H1 (cell line): Measurements from ENCODE around the gene SLC1A1. TPM values are rescaled to one million over a fixed set of nuclear protein-coding genes. Genes with fewer than 3 reads are reported as not detected.

ENCODE experiments used
- CTCF ChIA-PET: fragments of 300-600 bp; sonication (Branson Sonifier 250); formaldehyde crosslinking; loops from one replicate; lab custom pipeline; 2021; ENCODE audit not compliant: partially characterized antibody; lab: Charles Lee
- POLR2A ChIA-PET: fragments of 300-600 bp; sonication (Branson Sonifier 250); formaldehyde crosslinking; loops from one replicate; lab custom pipeline; 2021; ENCODE audit warnings: inconsistent platforms; ENCODE audit not compliant: partially characterized antibody; lab: Charles Lee
- DNase-seq, 2 experiments: peaks; one replicate each; pipeline versions ENCODE4 v3.0.0 to v3.0.0-alpha.2; 2010 to 2022; ENCODE audit warnings: low spot score in 2 of 2, low read depth in 1 of 2, mixed read lengths in 1 of 2
- FAIRE-seq: peaks from 2 replicates; lab custom pipeline; 2011; peaks lifted over from hg19 to GRCh38; lab: Jason Lieb, UNC
- H2AFZ ChIP-seq: 2 replicates; pipeline ENCODE4 v1.8.1; 2012; ENCODE audit warnings: low read length, inconsistent platforms
- H2AK5ac ChIP-seq: 2 replicates; pipeline ENCODE4 v1.6.1; 2013; ENCODE audit warnings: low read depth, low read length
- H2BK120ac ChIP-seq: replicated peaks from 2 replicates; pipeline ENCODE3; 2013; ENCODE audit warnings: low read depth, low read length, inconsistent platforms
- H2BK12ac ChIP-seq: 2 replicates; pipeline ENCODE4 v1.6.1; 2013; ENCODE audit warnings: low read depth, low read length
- H2BK15ac ChIP-seq: 2 replicates; pipeline ENCODE4 v1.6.1; 2013; ENCODE audit warnings: low read length
- H2BK20ac ChIP-seq: 2 replicates; pipeline ENCODE4 v1.6.1; 2013; ENCODE audit warnings: low read length
- H2BK5ac ChIP-seq: 2 replicates; pipeline ENCODE4 v1.6.1; 2013; ENCODE audit warnings: low read depth, low read length
- H3K14ac ChIP-seq: 2 replicates; pipeline ENCODE4 v1.6.1; 2013; ENCODE audit warnings: inconsistent platforms; ENCODE audit not compliant: insufficient read length
- H3K18ac ChIP-seq: 2 replicates; pipeline ENCODE4 v1.6.1; 2013; ENCODE audit warnings: low read length; ENCODE audit errors: extremely low read depth
- H3K23ac ChIP-seq: 2 replicates; pipeline ENCODE4 v1.6.1; 2013; ENCODE audit warnings: inconsistent platforms; ENCODE audit not compliant: insufficient read length
- H3K23me2 ChIP-seq: 2 replicates; pipeline ENCODE4 v1.6.1; 2013; ENCODE audit warnings: low read depth, low read length
- H3K27ac ChIP-seq: 2 replicates; pipeline ENCODE4 v1.6.1; 2011; ENCODE audit warnings: low read depth, low read length, inconsistent platforms
- H3K27me3 ChIP-seq, 4 experiments: replicated peaks in 1 of 4; 1 replicate in 1 of 4; 2 replicates in 3 of 4; pipeline versions ENCODE4 v1.6.1 to v1.8.1; 2011 to 2013; ENCODE audit warnings: low read length in 3 of 4, mild to moderate bottlenecking in 3 of 4, inconsistent platforms in 2 of 4, mixed read lengths in 2 of 4, moderate library complexity in 1 of 4; ENCODE audit not compliant: control insufficient read depth in 3 of 4, insufficient read depth in 3 of 4; ENCODE audit errors: extremely low read depth in 1 of 4
- H3K36me3 ChIP-seq, 4 experiments: 2 replicates each; pipeline versions ENCODE4 v1.6.1 to v1.8.1; 2011 to 2013; ENCODE audit warnings: mild to moderate bottlenecking in 4 of 4, low read length in 3 of 4, moderate library complexity in 2 of 4, control low read depth in 1 of 4, inconsistent platforms in 1 of 4; ENCODE audit not compliant: insufficient read depth in 4 of 4, control insufficient read depth in 2 of 4
- H3K4ac ChIP-seq: replicated peaks from 2 replicates; pipeline ENCODE3; 2013; ENCODE audit warnings: low read length, low read depth, mixed read lengths, inconsistent platforms; ENCODE audit not compliant: insufficient read length
- H3K4me1 ChIP-seq, 4 experiments: replicated peaks in 1 of 4; 1 replicate in 1 of 4; 2 replicates in 3 of 4; pipeline versions ENCODE4 v1.6.1 to v1.8.1; 2011 to 2013; ENCODE audit warnings: low read length in 3 of 4, inconsistent platforms in 2 of 4, mixed read lengths in 1 of 4; ENCODE audit not compliant: insufficient read depth in 4 of 4, control insufficient read depth in 3 of 4
- H3K4me2 ChIP-seq, 2 experiments: 2 replicates each; pipeline versions ENCODE4 v1.6.1 to v1.8.1; 2011 to 2013; ENCODE audit warnings: low read depth in 2 of 2, low read length in 2 of 2, control low read depth in 1 of 2, inconsistent platforms in 1 of 2, mild to moderate bottlenecking in 1 of 2; ENCODE audit not compliant: insufficient read depth in 1 of 2
- H3K4me3 ChIP-seq, 4 experiments: fragments of 200-600, 300-600 bp in 1 of 4; sonication (generic), shearing (Covaris generic), sonication (Bioruptor Twin) in 1 of 4; 2 replicates each; pipeline versions ENCODE4 v1.5.1 to v1.8.1; 2011 to 2016; ENCODE audit warnings: low read length in 4 of 4, low read depth in 3 of 4, control low read depth in 2 of 4, inconsistent platforms in 2 of 4, mild to moderate bottlenecking in 2 of 4, mixed read lengths in 1 of 4, moderate library complexity in 1 of 4; ENCODE audit not compliant: insufficient read depth in 2 of 4; ENCODE audit errors: extremely low read depth in 1 of 4
- H3K56ac ChIP-seq: replicated peaks from 2 replicates; pipeline ENCODE3; 2013; ENCODE audit warnings: low read depth, mild to moderate bottlenecking, mixed read lengths, low read length, inconsistent platforms; ENCODE audit not compliant: insufficient read length
- H3K79me1 ChIP-seq: 2 replicates; pipeline ENCODE4 v1.6.1; 2013; ENCODE audit warnings: low read depth, low read length, control low read depth
- H3K79me2 ChIP-seq, 2 experiments: 2 replicates each; pipeline versions ENCODE4 v1.6.1 to v1.8.1; 2012 to 2013; ENCODE audit warnings: low read length in 2 of 2, mild to moderate bottlenecking in 2 of 2, inconsistent platforms in 1 of 2; ENCODE audit not compliant: insufficient read depth in 2 of 2, control insufficient read depth in 1 of 2
- H3K9ac ChIP-seq, 4 experiments: replicated peaks in 1 of 4; 1 replicate in 1 of 4; 2 replicates in 3 of 4; pipeline versions ENCODE4 v1.6.1 to v1.8.1; 2011 to 2013; ENCODE audit warnings: low read depth in 3 of 4, low read length in 3 of 4, control low read depth in 2 of 4, mild to moderate bottlenecking in 2 of 4, moderate library complexity in 2 of 4, inconsistent platforms in 1 of 4; ENCODE audit errors: extremely low read depth in 1 of 4
- H3K9me3 ChIP-seq, 2 experiments: 2 replicates each; pipeline versions ENCODE4 v1.6.1 to v1.8.1; 2012 to 2013; ENCODE audit warnings: mild to moderate bottlenecking in 2 of 2, moderate library complexity in 2 of 2, control low read depth in 1 of 2, inconsistent platforms in 1 of 2, low read depth in 1 of 2, low read length in 1 of 2, mixed read lengths in 1 of 2; ENCODE audit not compliant: insufficient read depth in 2 of 2
- H4K20me1 ChIP-seq, 2 experiments: replicated peaks in 1 of 2; 2 replicates each; pipeline versions ENCODE3 to v1.8.1; 2011 to 2013; ENCODE audit warnings: inconsistent platforms in 2 of 2, low read length in 2 of 2, mild to moderate bottlenecking in 1 of 2; ENCODE audit not compliant: insufficient read depth in 2 of 2, control insufficient read depth in 1 of 2
- H4K5ac ChIP-seq: 2 replicates; pipeline ENCODE4 v1.6.1; 2013; ENCODE audit warnings: low read length, low read depth, mixed read lengths, inconsistent platforms; ENCODE audit not compliant: insufficient read length
- H4K8ac ChIP-seq: 2 replicates; pipeline ENCODE4 v1.8.0; 2013; ENCODE audit warnings: mild to moderate bottlenecking, moderate library complexity, low read length, inconsistent platforms; ENCODE audit not compliant: insufficient read depth; ENCODE audit errors: extremely low read depth
- H4K91ac ChIP-seq: replicated peaks from 2 replicates; pipeline ENCODE3; 2013; ENCODE audit warnings: low read length, mixed read lengths, inconsistent platforms; ENCODE audit not compliant: insufficient read length
- NANOG ChIP-seq: IDR thresholded peaks from 2 replicates; pipeline ENCODE4 v1.6.1; 2011; ENCODE audit warnings: low read length, low read depth, mild to moderate bottlenecking, inconsistent platforms; ENCODE audit not compliant: insufficient read depth, poor library complexity, severe bottlenecking
- WGBS, 2 experiments: shearing (Covaris generic) in 1 of 2; methylation state at CpG; one replicate each; pipeline versions ENCODE4 v1.1.6 to v1.1.7; 2013 to 2015; ENCODE audit warnings: low lambda C conversion rate in 2 of 2, mixed read lengths in 2 of 2, inconsistent platforms in 1 of 2, low coverage in 1 of 2, missing lambda C conversion rate in 1 of 2; ENCODE audit not compliant: insufficient replicate concordance in 2 of 2, insufficient coverage in 1 of 2, insufficient read length in 1 of 2; ENCODE audit errors: extremely low coverage in 1 of 2, missing lambda C conversion rate in 1 of 2; 5-methylcytosine and 5-hydroxymethylcytosine counted together
- polyA plus RNA-seq, 7 experiments: library from polyadenylated mRNA; depleted of rRNA in 3 of 7; stranded (reverse) in 5 of 7; unstranded in 2 of 7; fragments of >200 nt in 5 of 7; fragments of 200-250 nt in 2 of 7; gene quantifications; 1 replicate in 5 of 7; 2 replicates in 1 of 7; 4 replicates in 1 of 7; pipeline versions ENCODE4 v1.2.1 to v1.2.3, GENCODE V29; 2011 to 2013; ENCODE audit warnings: missing spikeins in 2 of 7, mixed read lengths in 2 of 7
- total RNA-seq: library from RNA; stranded (reverse); fragmentation: NEBNext Ultra II Directional; extraction: Animal tissue kit (Norgen Biotek cat#: 25700); gene quantifications from 2 replicates; pipeline ENCODE4 v1.2.1, GENCODE V29; 2021

SLC1A1 gene
- total and polyA plus RNA-seq, 2 of the 8 experiments (the other 6 are each of a cell fraction or from before 2014, with no cell fraction given) = 4.7 to 11.7 TPM

- no peak overlapping the region for H3K56ac ChIP-seq
- no peak overlapping the region for H4K91ac ChIP-seq
- no peak for FAIRE-seq
- 64% methylated on average over 1 of the region's 1 CpG; no CpG with 5 or more reads in 1 of the 2 experiments for WGBS, 2 experiments
- H2BK20ac ChIP-seq = no peak overlapping the region
- H3K79me2 ChIP-seq = no peaks in the 10 kb centered on the region
- ChIA-PET CTCF (no interaction called here), POLR2A (no interaction called here)
- no peak overlapping the region for H4K8ac ChIP-seq
- H3K14ac ChIP-seq = no peak overlapping the region
- H2BK120ac ChIP-seq = no peak overlapping the region
- H4K20me1 ChIP-seq = no peaks in the 10 kb centered on the region
- no peak overlapping the region for H3K4me3 ChIP-seq
- no peak overlapping the region for H2BK15ac ChIP-seq
- no peaks in the 10 kb centered on the region for H3K27me3 ChIP-seq
- H2BK5ac ChIP-seq = no peak overlapping the region
- H2BK12ac ChIP-seq = no peak overlapping the region
- H3K9me3 ChIP-seq = no peaks in the 10 kb centered on the region
- H2AFZ ChIP-seq = no peak overlapping the region
- no peaks in the 10 kb centered on the region for H3K36me3 ChIP-seq
- no peaks in the 10 kb centered on the region for H3K79me1 ChIP-seq
- no peak overlapping the region for H3K4me2 ChIP-seq
- H2AK5ac ChIP-seq = no peak overlapping the region
- H3K4me1 ChIP-seq = no peaks in the 10 kb centered on the region; a peak in 1 of 7 replicates
- H4K5ac ChIP-seq = no peak overlapping the region
- H3K18ac ChIP-seq = no peak overlapping the region
- H3K27ac ChIP-seq = no peak overlapping the region
- no peak for DNase-seq
- H3K4ac ChIP-seq = no peak overlapping the region
- H3K23ac ChIP-seq = no peak overlapping the region
- H3K9ac ChIP-seq = no peak overlapping the region
- no peaks in the 10 kb centered on the region for H3K23me2 ChIP-seq
- TF ChIP-seq NANOG = no peak
These were observed 7.1 kb downstream of the SLC1A1 start for GRCh38 chr9:4497395-4497794.
